IMR-90 (cell line): Measurements from ENCODE around the gene DNASE2. TPM values are rescaled to one million over a fixed set of nuclear protein-coding genes. Genes with fewer than 3 reads are reported as not detected.

ENCODE experiments used
- ATAC-seq: fragments of 200-7000 bp; cut with Tn5 transposase; 2 replicates; pipeline ENCODE4 v1.9.1; 2020; ENCODE audit warnings: low read depth, mild to moderate bottlenecking, moderate library complexity
- BruUV-seq: library from RNA; stranded (reverse); fragments of 400-500 nt; replicated peaks from 2 replicates; lab custom pipeline; 2021; lab: Mats Ljungman, UMichigan
- CTCF ChIA-PET: fragments of 300-600 bp; formaldehyde crosslinking; extraction: SDS; loops from one replicate; lab custom pipeline; 2021; ENCODE audit warnings: antibody characterized with exemption; lab: Yijun Ruan, JAX
- POLR2A ChIA-PET: fragments of 300-600 bp; sonication (Branson Sonifier 250); formaldehyde crosslinking; loops from one replicate; lab custom pipeline; 2022; ENCODE audit warnings: antibody characterized with exemption; ENCODE audit not compliant: unreplicated experiment; lab: Charles Lee
- DNase-seq: peaks from one replicate; pipeline ENCODE4 v3.0.0; 2013
- H2AFZ ChIP-seq: replicated peaks from 2 replicates; pipeline ENCODE3; 2013; ENCODE audit warnings: low read length, mild to moderate bottlenecking; ENCODE audit not compliant: poor library complexity
- H2AK5ac ChIP-seq: 2 replicates; pipeline ENCODE4 v1.6.1; 2013; ENCODE audit warnings: low read depth, low read length, inconsistent platforms
- H2AK9ac ChIP-seq: replicated peaks from 2 replicates; pipeline ENCODE3; 2013; ENCODE audit warnings: mild to moderate bottlenecking, low read depth, low read length, moderate library complexity; ENCODE audit not compliant: poor library complexity
- H2BK120ac ChIP-seq: 2 replicates; pipeline ENCODE4 v1.6.1; 2013; ENCODE audit warnings: low read depth, low read length, inconsistent platforms
- H2BK15ac ChIP-seq: 3 replicates; pipeline ENCODE4 v1.6.1; 2013; ENCODE audit warnings: low read depth, low read length, inconsistent platforms
- H2BK20ac ChIP-seq: 2 replicates; pipeline ENCODE4 v1.6.1; 2013; ENCODE audit warnings: low read depth, mild to moderate bottlenecking, inconsistent platforms, low read length, moderate library complexity
- H2BK5ac ChIP-seq: 2 replicates; pipeline ENCODE4 v1.6.1; 2013; ENCODE audit warnings: mild to moderate bottlenecking, low read depth, low read length, inconsistent platforms; ENCODE audit not compliant: poor library complexity, severe bottlenecking
- H3K14ac ChIP-seq: replicated peaks from 2 replicates; pipeline ENCODE4 v1.6.1; 2013; ENCODE audit warnings: low read depth, low read length, inconsistent platforms
- H3K18ac ChIP-seq: 2 replicates; pipeline ENCODE4 v1.6.1; 2013; ENCODE audit warnings: low read depth, low read length, control low read depth
- H3K23ac ChIP-seq: 2 replicates; pipeline ENCODE4 v1.6.1; 2013; ENCODE audit warnings: low read depth, low read length, inconsistent platforms
- H3K27ac ChIP-seq: 2 replicates; pipeline ENCODE4 v1.5.1; 2013; ENCODE audit warnings: mild to moderate bottlenecking, control low read depth, low read length; ENCODE audit not compliant: insufficient read depth
- H3K27me3 ChIP-seq: 2 replicates; pipeline ENCODE4 v1.6.1; 2013; ENCODE audit warnings: low read length; ENCODE audit not compliant: control insufficient read depth, insufficient read depth
- H3K36me3 ChIP-seq: 2 replicates; pipeline ENCODE4 v1.6.1; 2013; ENCODE audit warnings: low read length, mixed read lengths; ENCODE audit not compliant: control insufficient read depth, insufficient read depth
- H3K4ac ChIP-seq: 2 replicates; pipeline ENCODE4 v1.6.1; 2013; ENCODE audit warnings: low read depth, low read length, inconsistent platforms
- H3K4me1 ChIP-seq: 2 replicates; pipeline ENCODE4 v1.6.1; 2013; ENCODE audit warnings: low read length, mixed read lengths; ENCODE audit not compliant: control insufficient read depth, insufficient read depth
- H3K4me2 ChIP-seq: 2 replicates; pipeline ENCODE4 v1.6.1; 2013; ENCODE audit warnings: low read depth, mild to moderate bottlenecking, control low read depth, low read length, moderate library complexity
- H3K4me3 ChIP-seq: 2 replicates; pipeline ENCODE4 v1.5.1; 2013; ENCODE audit warnings: low read depth, mild to moderate bottlenecking, control low read depth, low read length, moderate library complexity; ENCODE audit not compliant: insufficient read depth
- H3K56ac ChIP-seq: 2 replicates; pipeline ENCODE4 v1.6.1; 2013; ENCODE audit warnings: low read length, inconsistent platforms; ENCODE audit not compliant: insufficient read depth; ENCODE audit errors: extremely low read depth
- H3K79me1 ChIP-seq, 2 experiments: 2 replicates each; pipeline ENCODE4 v1.6.1; 2013; ENCODE audit warnings: low read length in 2 of 2, inconsistent platforms in 1 of 2, low read depth in 1 of 2
- H3K9ac ChIP-seq: 2 replicates; pipeline ENCODE4 v1.6.1; 2013; ENCODE audit warnings: low read depth, low read length, control low read depth
- H3K9me1 ChIP-seq: 2 replicates; pipeline ENCODE4 v1.6.1; 2013; ENCODE audit warnings: low read length, inconsistent platforms; ENCODE audit not compliant: insufficient read depth
- H3K9me3 ChIP-seq: 2 replicates; pipeline ENCODE4 v1.6.1; 2013; ENCODE audit warnings: low read length; ENCODE audit not compliant: control insufficient read depth, insufficient read depth
- H4K20me1 ChIP-seq: 2 replicates; pipeline ENCODE4 v1.6.1; 2013; ENCODE audit warnings: low read length, inconsistent platforms; ENCODE audit not compliant: insufficient read depth
- H4K5ac ChIP-seq: 2 replicates; pipeline ENCODE4 v1.6.1; 2013; ENCODE audit warnings: mild to moderate bottlenecking, low read depth, low read length, control low read depth
- H4K8ac ChIP-seq, 2 experiments: 2 replicates each; pipeline ENCODE4 v1.6.1; 2013; ENCODE audit warnings: low read depth in 2 of 2, low read length in 2 of 2, control low read depth in 1 of 2, inconsistent platforms in 1 of 2
- H4K91ac ChIP-seq: 2 replicates; pipeline ENCODE4 v1.6.1; 2013; ENCODE audit warnings: low read depth, low read length, inconsistent platforms; ENCODE audit not compliant: insufficient read depth
- CHD1 ChIP-seq: IDR thresholded peaks from 2 replicates; pipeline ENCODE4 v1.6.1; 2012; ENCODE audit warnings: low read depth, low read length, improper control_type of control experiment
- CTCF ChIP-seq: conservative IDR thresholded peaks from 2 replicates; pipeline ENCODE4 v1.5.1; 2012; ENCODE audit warnings: mild to moderate bottlenecking, low read depth, low read length, improper control_type of control experiment
- MAZ ChIP-seq: IDR thresholded peaks from 2 replicates; pipeline ENCODE4 v1.6.1; 2012; ENCODE audit warnings: low read depth, mild to moderate bottlenecking, low read length, improper control_type of control experiment, moderate library complexity, borderline replicate concordance
- MXI1 ChIP-seq: IDR thresholded peaks from 2 replicates; pipeline ENCODE4 v1.6.1; 2012; ENCODE audit warnings: low read depth, mild to moderate bottlenecking, low read length, moderate library complexity, borderline replicate concordance
- NFE2L2 ChIP-seq: fragments of 150-350 bp; IDR thresholded peaks from 2 replicates; pipeline ENCODE4 v1.6.1; 2016; ENCODE audit warnings: low read depth, mild to moderate bottlenecking, low read length
- RFX5 ChIP-seq: IDR thresholded peaks from 2 replicates; pipeline ENCODE4 v1.8.0; 2012; ENCODE audit warnings: low read depth, mild to moderate bottlenecking, low read length, moderate library complexity
- SMC3 ChIP-seq: fragments of 150-350 bp; IDR thresholded peaks from 2 replicates; pipeline ENCODE4 v1.6.1; 2016; ENCODE audit warnings: low read depth, mild to moderate bottlenecking, antibody characterized with exemption, low read length, moderate library complexity
- WGBS, 2 experiments: methylation state at CpG; one replicate each; pipeline versions ENCODE4 v1.1.5 to v1.1.7; 2013; ENCODE audit warnings: missing lambda C conversion rate in 2 of 2; ENCODE audit not compliant: insufficient read length in 1 of 2; ENCODE audit errors: extremely low coverage in 2 of 2; 5-methylcytosine and 5-hydroxymethylcytosine counted together
- dilution Hi-C: fragments of 300-500 bp; cut with HindIII; formaldehyde crosslinking; loops from one replicate; pipeline ENCODE4 v1.14.3; 2018; ENCODE audit warnings: low sequenced_read_pairs; ENCODE audit not compliant: unreplicated experiment
- in situ Hi-C: fragments of 300-500 bp; cut with MboI; formaldehyde crosslinking; loops from 3 replicates; pipeline ENCODE4 v1.14.3; 2019; ENCODE audit warnings: low sequenced_read_pairs, inconsistent platforms, mixed read lengths
- intact Hi-C: fragments of 100-400 bp; cut with micrococcal nuclease; formaldehyde crosslinking; loops from 2 replicates; pipeline ENCODE4 v1.10.0; 2022
- polyA plus RNA-seq, 3 experiments: library from polyadenylated mRNA; depleted of rRNA; stranded (reverse); fragments of >200 nt; gene quantifications; 2 replicates each; pipeline ENCODE4 v1.2.3, GENCODE V29; 2012; ENCODE audit warnings: low replicate concordance in 1 of 3
- total RNA-seq: library from RNA; depleted of rRNA; stranded (reverse); fragments of >200 nt; gene quantifications from 2 replicates; pipeline ENCODE4 v1.2.3, GENCODE V29; 2012

The DNASE2 gene
- total and polyA plus RNA-seq, 2 of the 4 experiments (the other 2 are of a cell fraction), result 9.5 to 31.1 TPM

- no peak overlapping the region for H2AFZ ChIP-seq
- no peak overlapping the region for H2BK15ac ChIP-seq
- H2AK5ac ChIP-seq, result no peak overlapping the region
- intact Hi-C loops (no loop called here), dilution Hi-C loops (no loop called here), in situ Hi-C loops (no loop called here)
- H3K4me2 ChIP-seq, result no peak overlapping the region
- BruUV-seq, result no TSS peak
- no peak overlapping the region for H2BK120ac ChIP-seq
- H4K5ac ChIP-seq, result no peak overlapping the region
- H2AK9ac ChIP-seq, result no peak overlapping the region
- DNase-seq (no peak), ATAC-seq (no peak)
- H3K27ac ChIP-seq, result no peak overlapping the region
- H3K4me3 ChIP-seq, result no peak overlapping the region
- H3K18ac ChIP-seq, result no peak overlapping the region
- no peak overlapping the region for H3K56ac ChIP-seq
- TF ChIP-seq MXI1 (no peak), MAZ (no peak), CHD1 (no peak), SMC3 (no peak), NFE2L2 (no peak), CTCF (no peak), RFX5 (no peak)
- H2BK5ac ChIP-seq, result no peak overlapping the region
- H3K4me1 ChIP-seq, result no peaks in the 10 kb centered on the region
- H3K9me3 ChIP-seq, result no peaks in the 10 kb centered on the region
- no peak overlapping the region for H3K23ac ChIP-seq
- no peak overlapping the region for H4K8ac ChIP-seq
- H3K4ac ChIP-seq, result no peak overlapping the region
- peaks cover 7% of the 10 kb centered on the region; the same call in 1 of the 2 replicates for H3K36me3 ChIP-seq
- no peaks in the 10 kb centered on the region for H3K79me1 ChIP-seq
- CTCF ChIA-PET, result no interaction called here
- H4K20me1 ChIP-seq, result no peaks in the 10 kb centered on the region
- no peaks in the 10 kb centered on the region for H3K27me3 ChIP-seq
- no CpG with 5 or more reads among the region's 5 CpGs for WGBS, 2 experiments
- POLR2A ChIA-PET, result no interaction called here
- H3K14ac ChIP-seq, result no peak overlapping the region
- H2BK20ac ChIP-seq, result no peak overlapping the region
- H3K9me1 ChIP-seq, result 0 out of 2 replicates have a peak, but pooled peaks cover 1% of the 10 kb centered on the region
- H3K9ac ChIP-seq, result no peak overlapping the region
- no peak overlapping the region for H4K91ac ChIP-seq
Observed at GRCh38 chr19:12872255-12872654, 9.0 kb downstream of the DNASE2 start.
